ENCODE results near the gene DHRS7B. TPM values are rescaled to one million over a fixed set of nuclear protein-coding genes. Genes with fewer than 3 reads are reported as not detected.

DHRS7B gene
- total RNA-seq, 1 experiment from 2014 or later = 29.5 TPM

DNA sequence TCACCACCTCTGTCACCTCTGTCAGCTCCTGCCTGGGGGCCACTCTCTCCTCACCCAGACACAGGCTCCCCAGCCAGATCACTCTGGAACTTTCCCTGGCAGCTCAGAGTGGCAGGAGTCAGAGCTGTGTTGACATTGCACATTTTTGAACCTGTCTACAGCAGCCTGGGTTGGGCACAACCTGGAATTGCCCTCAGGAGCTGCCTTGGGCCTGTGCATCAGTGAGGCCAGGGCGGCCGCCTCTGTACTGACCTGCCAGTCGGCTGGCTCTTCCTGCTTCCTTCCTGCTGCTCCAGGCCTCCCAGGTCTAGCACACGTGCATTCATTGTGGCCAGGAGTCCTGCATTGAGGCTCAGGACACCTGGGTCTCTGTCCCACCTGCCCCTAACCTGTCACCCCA, 101.3 kb downstream of the DHRS7B start:
- Histone ChIP-seq H3K36me3 (ENCODE audit: low read depth, low read length) (peaks cover under 1% of the 10 kb centered on the region; the same call in 1 of the 2 replicates), H3K4me2 (ENCODE audit: low read length) (no peak overlapping the region), H3K79me2 (ENCODE audit: low read length) (no peaks in the 10 kb centered on the region), H3K4me1 (ENCODE audit: insufficient read depth, low read length) (no peaks in the 10 kb centered on the region), H2AFZ (ENCODE audit: low read length) (no peak overlapping the region), H3K27me3 (ENCODE audit: low read length) (no peaks in the 10 kb centered on the region), H3K9me3 (ENCODE audit: low read length) (no peaks in the 10 kb centered on the region), H3F3A (ENCODE audit: low read length, unreplicated experiment) (no peaks in the 10 kb centered on the region), H4K20me1 (ENCODE audit: low read length) (no peaks in the 10 kb centered on the region), H3K27ac (ENCODE audit: low read length) (no peak overlapping the region), H3K9me2 (replicated peaks; ENCODE audit: low read length) (no peaks in the 10 kb centered on the region), H3K9ac (ENCODE audit: low read length) (no peak overlapping the region), H3K4me3 (ENCODE audit: low read length) (no peak overlapping the region)
- peak; percentile 17 for DNase-seq
- no TSS peak for BruUV-seq (replicated peaks)
- POLR2A ChIA-PET (ENCODE audit: unreplicated experiment) = no interaction called here
- CTCF ChIA-PET = no interaction called here
- intact Hi-C loops (cut with micrococcal nuclease) = no loop called here
- TF ChIP-seq CTCF (conservative IDR thresholded peaks at IDR 0.05; ENCODE audit: low read depth, low read length) (no peak), EZH2 (IDR thresholded peaks at IDR 0.05; ENCODE audit: low read length, unreplicated experiment) (no peak), EZH2phosphoT487 (IDR thresholded peaks at IDR 0.05; ENCODE audit: borderline replicate concordance, low read length) (no peak)
- ATAC-seq = no peak

- H3K27me3 ChIP-seq (ENCODE audit: low read length) = no peaks in the 10 kb centered on the region
- H3K4me2 ChIP-seq (ENCODE audit: low read length) = no peak overlapping the region
- H3K9ac ChIP-seq (ENCODE audit: low read length) = no peak overlapping the region
- H3K9me2 ChIP-seq (replicated peaks; ENCODE audit: low read length) = no peaks in the 10 kb centered on the region
- H3K9me3 ChIP-seq (ENCODE audit: low read length) = no peaks in the 10 kb centered on the region
- H3F3A ChIP-seq (ENCODE audit: low read length, unreplicated experiment) = no peaks in the 10 kb centered on the region
- ATAC-seq (no peak), DNase-seq (no peak)
- ChIA-PET POLR2A (ENCODE audit: unreplicated experiment) (no interaction called here), CTCF (no interaction called here)
- TF ChIP-seq EZH2 (IDR thresholded peaks at IDR 0.05; ENCODE audit: low read length, unreplicated experiment) (no peak), CTCF (conservative IDR thresholded peaks at IDR 0.05; ENCODE audit: low read depth, low read length) (no peak), EZH2phosphoT487 (IDR thresholded peaks at IDR 0.05; ENCODE audit: borderline replicate concordance, low read length) (no peak)
- H2AFZ ChIP-seq (ENCODE audit: low read length) = no peak overlapping the region
- no peak overlapping the region for H3K27ac ChIP-seq (ENCODE audit: low read length)
- H3K36me3 ChIP-seq (ENCODE audit: low read depth, low read length) = no peaks in the 10 kb centered on the region; the same call in 1 of the 2 replicates
- H3K79me2 ChIP-seq (ENCODE audit: low read length) = no peaks in the 10 kb centered on the region
- no peak overlapping the region for H3K4me3 ChIP-seq (ENCODE audit: low read length)
- intact Hi-C loops (cut with micrococcal nuclease) = no loop called here
- no peaks in the 10 kb centered on the region for H3K4me1 ChIP-seq (ENCODE audit: insufficient read depth, low read length)
- BruUV-seq (replicated peaks) = no TSS peak
- H4K20me1 ChIP-seq (ENCODE audit: low read length) = no peaks in the 10 kb centered on the region
Measured at GRCh38 chr17:21228845-21229244, 102.1 kb downstream of the DHRS7B start.

GRCh38 chr17:21231533-21231932, 104.8 kb downstream of the DHRS7B start:
- Histone ChIP-seq H3K36me3 (ENCODE audit: low read depth, low read length) (no peaks in the 10 kb centered on the region; the same call in 1 of the 2 replicates), H3K27me3 (ENCODE audit: low read length) (no peaks in the 10 kb centered on the region), H3K79me2 (ENCODE audit: low read length) (no peaks in the 10 kb centered on the region), H3K27ac (ENCODE audit: low read length) (no peak overlapping the region), H4K20me1 (ENCODE audit: low read length) (no peaks in the 10 kb centered on the region), H3K9me3 (ENCODE audit: low read length) (no peaks in the 10 kb centered on the region), H3K4me2 (ENCODE audit: low read length) (no peak overlapping the region), H3K4me3 (ENCODE audit: low read length) (no peak overlapping the region), H3F3A (ENCODE audit: low read length, unreplicated experiment) (no peaks in the 10 kb centered on the region), H3K4me1 (ENCODE audit: insufficient read depth, low read length) (no peaks in the 10 kb centered on the region), H3K9me2 (replicated peaks; ENCODE audit: low read length) (no peaks in the 10 kb centered on the region), H3K9ac (ENCODE audit: low read length) (no peak overlapping the region), H2AFZ (ENCODE audit: low read length) (no peak overlapping the region)
- TF ChIP-seq CTCF (conservative IDR thresholded peaks at IDR 0.05; ENCODE audit: low read depth, low read length) = no peak
- ChIA-PET POLR2A (ENCODE audit: unreplicated experiment) (interaction anchor here (0.6 kb wide), 1 partner anchor 188 kb away, joined by 3 read pairs; no protein-coding TSS in a partner anchor), CTCF (no interaction called here)
- no peak for ATAC-seq
- no peak for DNase-seq
- intact Hi-C loops (cut with micrococcal nuclease) = no loop called here
- BruUV-seq (replicated peaks) = no TSS peak

Data from PC-3 (cell line).